Measurements from ENCODE around the gene MAGEA9B.
"Not testable (repeated sequence)": the region's sequence is repeated elsewhere in the genome, so short reads cannot be mapped to it uniquely, and the experiment has no call there.

MAGEA9B gene

DNA sequence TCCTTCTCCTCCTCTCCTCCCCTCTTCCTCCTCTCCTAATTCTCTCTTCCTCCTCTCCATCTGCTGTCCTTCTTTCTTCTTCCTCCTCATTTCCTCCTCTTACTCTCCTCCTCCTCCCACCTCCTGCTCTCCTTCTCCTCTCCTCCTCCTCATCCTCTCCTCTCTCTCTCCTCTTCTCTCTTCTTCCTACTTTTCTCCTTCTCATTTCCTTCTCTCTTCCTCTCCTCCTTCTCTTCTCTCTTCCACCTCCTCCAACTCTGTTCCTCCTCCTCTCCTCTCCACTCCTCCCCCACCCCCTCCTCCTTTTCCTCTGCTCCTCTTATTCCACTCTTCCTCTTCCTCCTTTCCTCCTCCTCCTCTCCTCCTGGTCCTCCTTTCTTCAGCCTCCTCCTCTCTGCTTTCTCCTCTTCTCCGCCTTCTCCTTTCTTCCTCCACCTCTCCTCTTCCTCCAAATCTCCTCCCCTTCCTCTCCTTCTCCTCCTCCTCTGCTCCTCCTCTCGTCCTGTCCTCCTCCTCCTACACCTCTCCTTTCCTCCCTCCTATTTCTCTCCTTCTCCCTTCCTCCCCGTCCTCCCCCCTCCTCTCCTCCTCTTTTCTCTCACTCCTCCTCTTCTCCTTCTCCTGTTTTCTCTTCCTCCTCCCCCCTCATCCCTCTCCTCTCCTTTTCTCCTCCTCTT, 52.2 kb downstream of the MAGEA9B start:
- DNase-seq (ENCODE audit: low spot score) = not testable (repeated sequence)

DNA sequence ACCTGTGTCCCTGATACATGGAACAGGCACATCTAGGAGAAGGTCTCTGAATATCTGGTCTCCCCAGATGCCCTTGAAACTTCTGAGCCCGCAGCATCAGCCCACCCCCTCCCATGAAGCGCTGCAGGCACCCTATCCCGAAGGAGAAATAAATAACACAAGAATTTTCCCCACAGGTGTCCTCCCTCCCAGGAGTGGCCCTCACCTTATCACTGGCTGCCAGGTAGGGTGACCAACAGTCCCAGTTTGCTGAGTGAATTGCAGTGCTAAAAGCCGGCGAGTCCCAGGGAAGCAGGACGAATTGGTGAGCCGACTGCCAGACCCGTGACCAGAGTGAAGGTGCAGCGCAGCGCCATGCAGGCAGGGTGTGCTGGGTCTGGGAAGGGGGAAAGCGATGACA, 53.3 kb downstream of the MAGEA9B start:
- DNase-seq (ENCODE audit: low spot score) = not testable (repeated sequence)

- not testable (repeated sequence) for DNase-seq (ENCODE audit: low spot score)
These were observed 54.4 kb downstream of the MAGEA9B start for GRCh38 chrX:149532868-149533267.

All from AG08396 (cell line).